GM18951 (cell line): Measurements from ENCODE around the gene PAK6.

Experiments
- POLR2A ChIP-seq: IDR thresholded peaks from 4 replicates; pipeline ENCODE4 v1.6.1; 2011; ENCODE audit warnings: mild to moderate bottlenecking; ENCODE audit not compliant: insufficient read length, insufficient read depth; ENCODE audit errors: extremely low read depth
- in situ Hi-C: fragments of 300-500 bp; cut with MboI; formaldehyde crosslinking; loops from one replicate; pipeline ENCODE4 v1.12.0; 2022; ENCODE audit warnings: low sequenced_read_pairs, mixed read lengths, inconsistent platforms; ENCODE audit not compliant: unreplicated experiment

Gene PAK6

DNA sequence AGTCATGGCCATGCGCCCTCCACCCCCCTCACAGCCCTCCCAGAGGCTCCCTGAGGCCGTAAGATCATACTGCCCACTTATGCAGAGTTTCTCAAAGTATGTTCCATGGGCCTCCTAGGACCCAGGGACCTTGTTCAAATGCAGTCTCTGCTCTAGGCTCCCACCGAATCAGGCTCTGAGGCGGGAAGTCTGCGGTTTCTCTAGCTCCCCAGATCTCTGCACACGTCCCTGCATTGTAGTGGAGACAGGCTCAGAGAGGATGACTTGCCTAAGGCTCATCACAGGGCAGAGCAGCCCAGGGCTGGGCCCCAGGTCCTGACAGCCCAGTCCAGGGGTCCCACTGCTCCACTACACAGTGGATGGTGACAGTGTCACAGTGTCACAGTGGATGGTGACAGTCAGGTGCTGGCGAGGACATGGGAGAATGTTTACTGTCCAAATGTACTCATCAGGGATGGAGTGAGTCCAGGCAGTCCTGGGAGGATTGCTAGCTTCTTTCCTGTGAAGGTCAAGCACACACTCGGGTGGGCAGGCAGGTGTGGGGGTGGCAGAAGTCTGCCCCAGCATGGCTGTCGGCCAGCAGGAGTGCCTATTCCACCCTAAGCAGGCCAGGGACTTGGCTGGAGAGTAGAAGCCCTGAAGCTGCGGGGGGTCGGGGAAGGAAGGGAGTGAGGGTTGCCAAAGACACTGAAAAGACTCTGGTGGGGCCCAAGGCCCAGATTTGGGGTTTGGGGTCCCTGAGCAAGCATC lies 31.6 kb downstream of the PAK6 start:
- TF ChIP-seq POLR2A, result no peak
- in situ Hi-C loops, result loop anchor here (10.0 kb wide), 1 partner anchor 226 kb away; no protein-coding TSS in a partner anchor

DNA sequence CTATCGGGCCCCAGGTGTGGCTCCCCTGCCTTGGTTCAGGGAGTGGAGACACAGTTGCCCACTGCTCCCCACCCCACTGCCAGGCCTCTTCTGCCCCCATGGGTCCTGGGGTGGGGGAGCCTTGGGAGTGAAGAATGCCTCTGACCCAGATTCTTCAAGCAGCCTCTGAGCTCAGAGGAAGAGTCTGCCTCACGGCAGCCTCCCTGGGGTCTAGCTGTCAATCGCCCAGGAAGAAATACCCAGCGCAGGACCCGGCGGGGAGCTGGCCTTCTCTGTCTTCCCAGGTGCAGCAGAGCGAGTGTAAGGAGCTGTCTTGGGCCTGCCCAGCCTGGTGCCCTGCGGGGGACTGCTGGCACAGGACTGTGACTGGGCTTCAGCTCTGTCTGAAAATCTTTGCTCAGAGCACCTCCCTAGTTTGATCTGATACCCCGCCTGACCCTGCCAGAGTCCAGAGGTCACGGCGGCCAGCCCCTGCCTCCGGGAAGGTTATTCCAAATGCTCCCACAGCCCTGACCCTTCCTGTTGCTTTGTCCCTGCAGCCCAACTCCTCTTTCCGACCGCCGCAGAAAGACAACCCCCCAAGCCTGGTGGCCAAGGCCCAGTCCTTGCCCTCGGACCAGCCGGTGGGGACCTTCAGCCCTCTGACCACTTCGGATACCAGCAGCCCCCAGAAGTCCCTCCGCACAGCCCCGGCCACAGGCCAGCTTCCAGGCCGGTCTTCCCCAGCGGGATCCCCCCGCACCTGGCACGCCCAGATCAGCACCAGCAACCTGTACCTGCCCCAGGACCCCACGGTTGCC lies 33.0 kb downstream of the PAK6 start:
- in situ Hi-C loops, result loop anchor here (10.0 kb wide), 1 partner anchor 227 kb away; no protein-coding TSS in a partner anchor
- no peak for TF ChIP-seq POLR2A

DNA sequence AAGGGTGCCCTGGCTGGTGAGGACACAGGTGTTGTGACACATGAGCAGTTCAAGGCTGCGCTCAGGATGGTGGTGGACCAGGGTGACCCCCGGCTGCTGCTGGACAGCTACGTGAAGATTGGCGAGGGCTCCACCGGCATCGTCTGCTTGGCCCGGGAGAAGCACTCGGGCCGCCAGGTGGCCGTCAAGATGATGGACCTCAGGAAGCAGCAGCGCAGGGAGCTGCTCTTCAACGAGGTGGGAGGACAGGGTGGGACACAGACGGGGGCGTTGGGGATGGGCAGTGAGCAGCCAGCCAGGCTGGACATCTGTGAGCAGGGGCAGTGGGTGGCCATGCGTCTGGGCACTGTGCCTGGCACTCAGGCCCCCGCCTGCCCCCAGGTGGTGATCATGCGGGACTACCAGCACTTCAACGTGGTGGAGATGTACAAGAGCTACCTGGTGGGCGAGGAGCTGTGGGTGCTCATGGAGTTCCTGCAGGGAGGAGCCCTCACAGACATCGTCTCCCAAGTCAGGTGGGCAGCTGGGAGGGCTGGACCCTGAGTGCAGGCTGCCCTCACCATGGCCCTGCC lies 33.7 kb downstream of the PAK6 start:
- in situ Hi-C loops, result loop anchor here (10.0 kb wide), 1 partner anchor 228 kb away; no protein-coding TSS in a partner anchor
- TF ChIP-seq POLR2A, result no peak

DNA sequence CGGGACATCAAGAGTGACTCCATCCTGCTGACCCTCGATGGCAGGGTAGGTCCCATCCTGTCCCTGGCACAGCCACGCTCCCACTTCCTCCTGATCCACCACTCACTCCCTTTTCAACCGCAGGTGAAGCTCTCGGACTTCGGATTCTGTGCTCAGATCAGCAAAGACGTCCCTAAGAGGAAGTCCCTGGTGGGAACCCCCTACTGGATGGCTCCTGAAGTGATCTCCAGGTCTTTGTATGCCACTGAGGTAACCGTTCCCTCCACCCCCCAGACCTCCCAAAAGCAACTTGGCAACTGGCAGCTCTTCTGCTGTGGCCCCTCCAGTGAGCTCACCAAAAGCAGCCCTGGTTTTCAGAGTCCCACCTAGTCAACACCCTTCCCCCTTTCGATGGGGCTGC lies 34.6 kb downstream of the PAK6 start:
- TF ChIP-seq POLR2A, result no peak
- in situ Hi-C loops, result loop anchor here (10.0 kb wide), 1 partner anchor 229 kb away; no protein-coding TSS in a partner anchor

DNA sequence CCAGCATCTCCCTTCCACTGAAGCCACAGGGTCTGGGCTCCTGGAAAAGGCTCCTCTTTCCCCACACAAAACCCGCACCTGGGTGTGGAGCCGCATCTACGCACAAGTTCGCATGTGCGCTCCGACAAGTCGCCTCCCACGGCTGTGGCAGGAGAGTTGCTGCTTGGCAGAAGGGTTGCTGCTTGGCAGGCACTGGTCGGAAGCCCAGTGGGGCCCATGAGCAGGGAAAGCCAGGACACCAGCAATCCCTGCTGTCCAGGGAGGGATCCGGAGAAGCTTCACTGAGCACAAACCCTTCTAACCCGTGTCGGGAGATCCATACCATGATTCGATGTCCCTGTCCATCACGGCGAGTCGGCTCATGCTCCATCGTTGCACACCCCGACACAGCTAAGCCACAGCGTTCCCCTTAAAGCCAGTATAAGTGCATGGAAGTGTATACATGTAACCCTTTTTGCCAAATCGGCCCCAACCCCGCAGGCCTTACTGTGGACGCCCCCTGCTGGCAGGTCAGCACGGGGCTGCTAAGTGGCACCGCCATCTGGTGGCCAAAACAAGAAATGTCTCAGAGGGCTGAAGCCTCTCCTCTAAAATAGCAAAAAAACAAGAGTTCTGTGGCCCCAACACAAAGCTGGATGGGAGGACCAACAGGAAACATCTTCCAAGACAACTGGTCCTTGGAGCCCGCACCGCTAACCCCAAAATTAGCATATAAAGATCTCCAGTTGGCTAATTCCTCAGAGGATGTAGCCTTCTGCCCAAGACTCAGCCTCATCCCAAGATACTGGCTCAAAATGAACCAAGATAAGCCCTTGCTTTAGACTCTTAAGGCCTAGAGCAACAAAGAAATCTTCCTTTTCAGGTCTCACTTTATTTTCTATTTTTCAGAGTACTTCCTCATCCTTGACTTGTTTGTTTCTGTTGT lies 35.7 kb downstream of the PAK6 start:
- no peak for TF ChIP-seq POLR2A
- in situ Hi-C loops, result loop anchor here (10.0 kb wide), 1 partner anchor 230 kb away; no protein-coding TSS in a partner anchor

DNA sequence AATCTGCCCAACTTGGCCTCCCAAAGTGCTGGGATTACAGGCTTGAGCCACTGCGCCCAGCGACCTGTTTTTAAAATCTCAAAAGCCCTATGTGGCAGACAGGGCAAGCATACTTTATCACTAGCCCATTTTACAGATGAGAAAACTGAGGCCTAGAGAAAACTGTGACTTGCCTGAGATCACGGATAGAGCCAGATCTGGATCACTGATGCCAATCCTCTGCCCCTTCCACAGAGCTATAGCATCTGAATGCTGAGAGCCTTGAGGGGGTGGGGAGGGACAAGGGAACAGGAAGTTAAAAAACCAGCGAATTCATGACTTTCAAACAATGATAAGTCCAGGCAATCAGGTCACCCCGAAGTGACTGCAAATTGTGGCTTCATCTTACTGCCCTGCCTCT lies 36.7 kb downstream of the PAK6 start:
- TF ChIP-seq POLR2A, result no peak
- in situ Hi-C loops, result loop anchor here (10.0 kb wide), 1 partner anchor 231 kb away; no protein-coding TSS in a partner anchor

DNA sequence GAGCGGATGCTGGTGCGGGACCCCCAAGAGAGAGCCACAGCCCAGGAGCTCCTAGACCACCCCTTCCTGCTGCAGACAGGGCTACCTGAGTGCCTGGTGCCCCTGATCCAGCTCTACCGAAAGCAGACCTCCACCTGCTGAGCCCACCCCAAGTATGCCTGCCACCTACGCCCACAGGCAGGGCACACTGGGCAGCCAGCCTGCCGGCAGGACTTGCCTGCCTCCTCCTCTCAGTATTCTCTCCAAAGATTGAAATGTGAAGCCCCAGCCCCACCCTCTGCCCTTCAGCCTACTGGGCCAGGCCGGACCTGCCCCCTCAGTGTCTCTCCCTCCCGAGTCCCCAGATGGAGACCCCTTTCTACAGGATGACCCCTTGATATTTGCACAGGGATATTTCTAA lies 37.1 kb downstream of the PAK6 start:
- in situ Hi-C loops, result loop anchor here (10.0 kb wide), 1 partner anchor 231 kb away; no protein-coding TSS in a partner anchor

DNA sequence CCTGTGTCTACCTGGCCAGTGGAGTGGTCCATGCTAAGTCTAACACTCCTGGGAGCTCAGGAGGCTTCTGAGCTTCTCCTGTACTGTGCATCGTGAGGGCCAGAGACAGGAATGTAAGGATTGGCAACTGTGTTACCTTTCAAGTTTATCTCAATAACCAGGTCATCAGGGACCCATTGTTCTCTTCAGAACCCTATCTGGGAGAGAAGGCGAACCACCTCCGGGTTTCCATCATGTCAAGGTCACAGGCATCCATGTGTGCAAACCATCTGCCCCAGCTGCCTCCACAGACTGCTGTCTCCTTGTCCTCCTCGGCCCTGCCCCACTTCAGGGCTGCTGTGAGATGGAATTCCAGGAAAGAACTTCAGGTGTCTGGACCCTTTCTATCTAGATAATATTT lies 38.1 kb downstream of the PAK6 start:
- no peak for TF ChIP-seq POLR2A
- in situ Hi-C loops, result loop anchor here (10.0 kb wide), 1 partner anchor 232 kb away; no protein-coding TSS in a partner anchor

More for the DNA sequence above, 37.1 kb downstream of the PAK6 start:
- no peak for TF ChIP-seq POLR2A

DNA sequence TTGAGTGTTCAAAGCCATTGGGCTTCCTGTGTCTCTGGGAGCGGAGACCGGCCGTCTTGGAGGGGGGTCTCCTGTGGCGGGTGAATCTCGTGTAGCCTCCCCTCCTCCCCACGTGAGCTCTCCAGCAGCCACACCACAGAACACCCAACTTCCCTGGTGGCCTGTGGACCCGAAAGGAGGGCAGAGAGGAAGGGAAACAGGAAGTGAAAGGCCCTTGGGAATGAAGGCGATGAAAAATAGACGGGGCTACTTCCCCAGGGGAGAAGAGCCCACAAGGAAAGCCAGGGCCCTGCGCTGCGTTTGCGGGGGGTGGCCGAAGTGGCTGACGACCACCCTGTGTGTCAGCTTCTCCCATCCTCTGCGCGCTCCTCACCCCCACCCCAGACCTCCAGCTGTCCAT lies 38.6 kb downstream of the PAK6 start:
- no peak for TF ChIP-seq POLR2A
- in situ Hi-C loops, result loop anchor here (10.0 kb wide), 1 partner anchor 233 kb away; no protein-coding TSS in a partner anchor

DNA sequence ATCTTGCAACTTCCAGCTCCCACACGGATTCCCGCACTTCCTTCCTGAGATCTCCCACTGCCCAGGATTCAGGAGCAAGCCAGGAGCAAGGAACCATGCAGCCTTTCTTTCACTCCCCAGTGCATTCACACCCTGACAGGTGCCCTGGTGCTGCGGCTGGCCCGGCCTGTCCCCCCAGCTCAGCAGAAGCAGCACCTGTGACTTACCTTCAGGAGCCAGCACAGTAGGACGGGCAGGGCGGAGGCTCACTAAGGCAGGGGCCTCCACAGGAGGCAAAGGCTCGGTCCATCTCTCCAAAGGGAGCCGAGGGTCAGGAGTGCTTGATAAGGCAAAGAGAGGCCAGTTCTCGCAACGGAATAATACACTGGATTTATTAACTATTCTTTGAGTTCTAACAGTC lies 39.2 kb downstream of the PAK6 start:
- in situ Hi-C loops, result loop anchor here (10.0 kb wide), 1 partner anchor 233 kb away; no protein-coding TSS in a partner anchor
- TF ChIP-seq POLR2A, result no peak

DNA sequence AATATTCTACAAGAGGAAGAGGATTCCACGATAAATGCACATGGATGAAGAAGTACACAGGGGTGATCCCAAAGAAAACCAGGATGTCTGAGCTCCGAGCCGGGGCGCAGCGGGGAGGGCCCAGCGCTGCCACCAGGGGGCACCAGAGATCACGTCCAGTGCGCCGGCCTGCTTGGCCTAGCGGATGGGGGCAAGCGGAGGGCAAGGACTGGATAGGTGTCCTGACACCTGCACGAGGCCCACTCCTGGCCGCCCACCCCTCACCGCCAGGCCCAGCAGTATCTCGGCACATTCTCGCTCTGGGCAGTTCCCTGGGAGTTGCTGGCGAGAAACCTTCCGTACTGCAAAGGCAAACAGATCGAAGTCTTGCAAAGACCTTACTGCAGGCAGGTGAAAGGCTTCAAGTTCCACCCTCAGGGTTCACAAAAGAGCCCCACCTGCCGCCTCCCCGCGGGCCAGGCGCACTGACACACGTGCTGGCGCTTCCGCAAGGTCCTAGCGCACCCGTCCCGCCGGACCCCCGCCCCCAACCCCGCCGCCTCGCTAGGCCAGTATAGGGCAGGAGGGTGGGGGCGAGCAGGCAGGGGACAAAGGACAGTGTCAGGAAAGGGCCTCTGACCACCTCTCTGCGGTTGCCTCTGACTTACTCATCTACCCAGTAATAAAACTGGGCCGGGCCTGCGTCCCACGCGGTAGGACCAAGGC lies 40.7 kb downstream of the PAK6 start:
- no peak for TF ChIP-seq POLR2A
- in situ Hi-C loops, result loop anchor here (10.0 kb wide), 1 partner anchor 235 kb away; no protein-coding TSS in a partner anchor
